GM21619 (cell line): ENCODE results near the gene SOBP.
"Not testable (repeated sequence)": the region's sequence is repeated elsewhere in the genome, so short reads cannot be mapped to it uniquely, and the experiment has no call there.

ENCODE experiments used
- ATAC-seq: cut with Tn5 transposase; IDR thresholded peaks from one replicate; pipeline ENCODE4 v1.9.1; 2021; ENCODE audit not compliant: unreplicated experiment

Gene SOBP

GRCh38 chr6:107489636-107490565 is at the start of gene SOBP:
Gene SOBP (plus strand): TSS chr6:107490117. CDS start chr6:107490617, 500 bp downstream.
- ATAC-seq: peak; percentile 42

- ATAC-seq: no peak
These were observed 49.0 kb upstream of the SOBP start for GRCh38 chr6:107440936-107441335.

GRCh38 chr6:107441682-107442081 is 48.2 kb upstream of the SOBP start:
- no peak for ATAC-seq

GRCh38 chr6:107442938-107443607 is 46.8 kb upstream of the SOBP start:
- no peak for ATAC-seq

GRCh38 chr6:107443608-107444267 is 46.2 kb upstream of the SOBP start:
- no peak for ATAC-seq

- no peak for ATAC-seq
These were observed 45.6 kb upstream of the SOBP start for GRCh38 chr6:107444277-107444676.

GRCh38 chr6:107447663-107448216 is 42.2 kb upstream of the SOBP start:
- no peak for ATAC-seq

GRCh38 chr6:107448776-107449175 is 41.1 kb upstream of the SOBP start:
- no peak for ATAC-seq

GRCh38 chr6:107458672-107459282 is 31.1 kb upstream of the SOBP start:
- ATAC-seq: peak; percentile 16

GRCh38 chr6:107459283-107460082 is 30.4 kb upstream of the SOBP start, which contains the start of gene PDSS2:
Gene PDSS2 (minus strand): TSS chr6:107459564. CDS start chr6:107459285, 279 bp downstream.
- peak; percentile 91 for ATAC-seq

GRCh38 chr6:107460083-107460631 is 29.8 kb upstream of the SOBP start:
- ATAC-seq: no peak

GRCh38 chr6:107466062-107466461 is 23.9 kb upstream of the SOBP start:
- no peak for ATAC-seq

- no peak for ATAC-seq
These were observed 19.6 kb upstream of the SOBP start for GRCh38 chr6:107470364-107470763.

GRCh38 chr6:107473660-107474059 is 16.3 kb upstream of the SOBP start:
- no peak for ATAC-seq

- not testable (repeated sequence) for ATAC-seq
These were observed 14.6 kb upstream of the SOBP start for GRCh38 chr6:107475360-107475759.

GRCh38 chr6:107475826-107476225 is 14.1 kb upstream of the SOBP start:
- ATAC-seq: not testable (repeated sequence)

- no peak for ATAC-seq
These were observed 10.7 kb upstream of the SOBP start for GRCh38 chr6:107479089-107479690.

- no peak for ATAC-seq
These were observed 4.8 kb upstream of the SOBP start for GRCh38 chr6:107485157-107485556.

- no peak for ATAC-seq
These were observed 1.6 kb upstream of the SOBP start for GRCh38 chr6:107488174-107488874.
